Medulla oblongata (tissue), 1 donor: ENCODE results near the gene FLVCR1.

Source experiments
- DNase-seq: peaks from one replicate; pipeline ENCODE4 v3.0.0-alpha.2; 2015; ENCODE audit errors: extremely low spot score

The FLVCR1 gene

GRCh38 chr1:212945056-212945455, 87.0 kb downstream of the FLVCR1 start:
- no peak for DNase-seq

- DNase-seq = no peak
Measured at GRCh38 chr1:212945463-212946160, 87.5 kb downstream of the FLVCR1 start.

DNA sequence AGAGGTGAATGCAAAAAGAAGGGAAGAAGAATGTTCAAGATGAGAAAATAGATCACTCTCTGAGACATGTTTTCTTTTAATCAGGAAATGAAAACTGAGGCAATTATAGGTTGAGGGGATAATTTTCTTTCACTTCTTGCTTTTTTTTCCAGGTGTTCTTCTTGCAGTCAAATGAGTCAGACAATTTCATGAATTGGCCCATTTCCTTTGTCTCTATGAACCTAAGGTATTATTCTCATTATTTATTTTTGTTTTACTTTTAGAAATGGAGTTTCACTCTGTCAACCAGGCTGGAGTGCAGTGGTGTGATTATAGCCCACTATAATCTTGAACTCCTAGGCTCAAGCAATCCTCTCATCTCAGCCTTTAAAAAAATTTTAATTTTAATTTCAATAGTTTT, 88.8 kb downstream of the FLVCR1 start:
- no peak for DNase-seq
